Tibial nerve (tissue), 3 donors: ENCODE data around the gene TAOK3.

Experiments used
- CTCF ChIP-seq, 5 experiments: fragments of 200-600 bp in 3 of 5; fragments of 450-650 bp in 2 of 5; sonication (generic) in 3 of 5; IDR thresholded peaks; one replicate each; pipeline ENCODE4 v1.5.1; 2016 to 2019; ENCODE audit warnings: antibody characterized with exemption in 5 of 5, mild to moderate bottlenecking in 3 of 5, moderate library complexity in 2 of 5
- POLR2A ChIP-seq, 2 donors: fragments of 450-650 bp; IDR thresholded peaks; one replicate each; pipeline ENCODE4 v1.6.1; 2017; ENCODE audit warnings: antibody characterized with exemption in 2 of 2, mild to moderate bottlenecking in 2 of 2, moderate library complexity in 2 of 2

GRCh38 chr12:118330421-118331018 lies 42.2 kb downstream of the TAOK3 start:
- TF ChIP-seq CTCF (IDR thresholded peaks at IDR 0.05) (no peak), POLR2A (IDR thresholded peaks at IDR 0.05) (no peak)
